Left lobe of liver (tissue), 2 donors: ENCODE measurements around the gene AKR1D1. TPM values are rescaled to one million over a fixed set of nuclear protein-coding genes. Genes with fewer than 3 reads are reported as not detected.
"Not testable (repeated sequence)": the region's sequence is repeated elsewhere in the genome, so short reads cannot be mapped to it uniquely, and the experiment has no call there.

Experiments
- ATAC-seq: fragments of 200-7000 bp; cut with Tn5 transposase; one replicate; pipeline ENCODE4 v1.9.1; 2020; ENCODE audit warnings: mild to moderate bottlenecking, moderate library complexity
- DNase-seq: peaks from one replicate; pipeline ENCODE4 v3.0.0-alpha.2; 2020; ENCODE audit warnings: low spot score
- total RNA-seq: library from RNA; stranded (reverse); gene quantifications from one replicate; pipeline ENCODE4 v1.2.1, GENCODE V29; 2021
- donor health status: DM: no; HTN: no; CAD: no; lungs with moderate emphysema.
- donor health status: DM: no; HTN: yes; CAD: no.

Gene AKR1D1
- total RNA-seq, 1 donor from 2014 or later = 206 TPM

- DNase-seq (no peak), ATAC-seq (no peak)
These were observed 3.5 kb upstream of the AKR1D1 start for GRCh38 chr7:138072726-138073125.

GRCh38 chr7:138074121-138074520, 2.1 kb upstream of the AKR1D1 start:
- ATAC-seq = peak; percentile 39

GRCh38 chr7:138074540-138074939, 1.7 kb upstream of the AKR1D1 start:
- no peak for DNase-seq
- ATAC-seq = no peak

More at GRCh38 chr7:138074121-138074520, 2.1 kb upstream of the AKR1D1 start:
- DNase-seq = no peak

- DNase-seq = no peak
- no peak for ATAC-seq
These were observed 909 bp upstream of the AKR1D1 start for GRCh38 chr7:138075350-138075749.

- DNase-seq = not testable (repeated sequence)
These were observed 473 bp upstream of the AKR1D1 start for GRCh38 chr7:138075786-138076185.

GRCh38 chr7:138077809-138078208, 1.6 kb downstream of the AKR1D1 start:
- DNase-seq = peak; percentile 65
- peak; percentile 58 for ATAC-seq

More at GRCh38 chr7:138075786-138076185, 473 bp upstream of the AKR1D1 start:
- ATAC-seq = not testable (repeated sequence)

- no peak for ATAC-seq
- no peak for DNase-seq
These were observed 2.9 kb downstream of the AKR1D1 start for GRCh38 chr7:138079137-138079536.

GRCh38 chr7:138081868-138082267, 5.6 kb downstream of the AKR1D1 start:
- peak; percentile 45 for ATAC-seq

GRCh38 chr7:138083859-138084258, 7.6 kb downstream of the AKR1D1 start:
- no peak for DNase-seq
- ATAC-seq = no peak

More at GRCh38 chr7:138081868-138082267, 5.6 kb downstream of the AKR1D1 start:
- DNase-seq = peak; percentile 51

GRCh38 chr7:138086563-138087270, 10.5 kb downstream of the AKR1D1 start:
- DNase-seq = no peak
- ATAC-seq = peak; percentile 70

- ATAC-seq (peak; percentile 72), DNase-seq (peak; percentile 61)
These were observed 13.0 kb downstream of the AKR1D1 start for GRCh38 chr7:138089080-138089901.

- ATAC-seq (no peak), DNase-seq (no peak)
These were observed 14.8 kb downstream of the AKR1D1 start for GRCh38 chr7:138091032-138091431.

- not testable (repeated sequence) for DNase-seq
- ATAC-seq = peak; percentile 31
These were observed 15.6 kb downstream of the AKR1D1 start for GRCh38 chr7:138091840-138092239.

- no peak for ATAC-seq
- DNase-seq = no peak
These were observed 16.3 kb downstream of the AKR1D1 start for GRCh38 chr7:138092486-138093028.

GRCh38 chr7:138095972-138096935, 20.0 kb downstream of the AKR1D1 start:
- ATAC-seq (peak; percentile 69), DNase-seq (peak; percentile 53)

- DNase-seq (no peak), ATAC-seq (peak; percentile 61)
These were observed 20.9 kb downstream of the AKR1D1 start for GRCh38 chr7:138097064-138097741.

- DNase-seq = no peak
- ATAC-seq = no peak
These were observed 23.6 kb downstream of the AKR1D1 start for GRCh38 chr7:138099813-138100212.

- ATAC-seq (peak; percentile 34), DNase-seq (no peak)
These were observed 29.0 kb downstream of the AKR1D1 start for GRCh38 chr7:138105221-138105620.

GRCh38 chr7:138115047-138115446, 38.8 kb downstream of the AKR1D1 start:
- no peak for ATAC-seq

GRCh38 chr7:138116141-138116540, 39.9 kb downstream of the AKR1D1 start:
- peak; percentile 24 for ATAC-seq
- no peak for DNase-seq

More at GRCh38 chr7:138115047-138115446, 38.8 kb downstream of the AKR1D1 start:
- DNase-seq = no peak
